Measurements from ENCODE around the gene ITIH3. TPM values are rescaled to one million over a fixed set of nuclear protein-coding genes. Genes with fewer than 3 reads are reported as not detected.
A peak's percentile ranks its signal among the peaks of the same experiment; 100 is the strongest.

ITIH3 gene
- total RNA-seq, 1 experiment from 2014 or later = not detected

DNA sequence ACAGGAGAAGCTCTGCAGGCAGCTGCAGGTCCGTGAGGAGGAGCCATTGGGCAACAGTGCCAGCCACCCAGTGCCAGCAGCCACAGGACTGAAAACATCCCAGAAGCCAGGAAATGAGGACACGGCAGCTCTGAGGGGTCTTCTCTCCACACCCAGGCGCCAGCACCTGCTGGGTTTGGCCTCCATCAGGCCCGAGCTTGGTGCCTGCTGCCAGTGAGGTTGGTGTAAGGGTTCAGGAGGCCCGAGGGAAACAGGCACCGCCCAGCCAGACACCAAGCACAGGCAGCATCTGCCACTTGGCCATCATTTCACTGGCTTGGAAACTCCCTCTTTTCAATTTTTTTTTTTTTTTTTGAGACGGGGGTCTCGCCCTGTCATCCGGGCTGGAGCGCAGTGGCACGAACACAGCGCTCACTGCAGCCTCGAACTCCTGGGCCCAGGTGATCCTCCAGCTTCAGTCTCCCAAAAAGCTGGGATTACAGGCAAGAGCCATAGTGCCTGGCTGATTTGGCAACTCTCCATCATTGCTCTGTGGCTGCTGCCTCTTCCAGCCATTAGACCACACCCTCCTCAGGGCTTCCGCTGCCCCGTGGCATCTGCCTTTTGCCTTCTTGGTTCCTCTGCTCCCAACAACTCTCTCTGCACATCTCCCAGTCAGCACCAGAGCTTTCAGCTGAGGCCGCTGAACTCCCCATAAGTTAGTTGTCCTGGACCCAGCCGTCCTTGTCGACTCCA is 1.5 kb upstream of the ITIH3 start:
- intact Hi-C loops (cut with micrococcal nuclease) = no loop called here
- no peaks in the 10 kb centered on the region for H3K9me3 Mint-ChIP-seq (ENCODE audit: unreplicated experiment)
- ChIA-PET POLR2A (interaction anchor here (0.5 kb wide), 1 partner anchor 44 kb away, joined by 3 read pairs; no protein-coding TSS in a partner anchor), CTCF (interaction anchor here (0.8 kb wide), 1 partner anchor 243 kb away, joined by 3 read pairs; no protein-coding TSS in a partner anchor)
- peak; percentile 7 for DNase-seq (ENCODE audit: unreplicated experiment)
- H3K36me3 Mint-ChIP-seq (ENCODE audit: insufficient read depth, unreplicated experiment) = no peaks in the 10 kb centered on the region
- TF ChIP-seq, protein P1, sequence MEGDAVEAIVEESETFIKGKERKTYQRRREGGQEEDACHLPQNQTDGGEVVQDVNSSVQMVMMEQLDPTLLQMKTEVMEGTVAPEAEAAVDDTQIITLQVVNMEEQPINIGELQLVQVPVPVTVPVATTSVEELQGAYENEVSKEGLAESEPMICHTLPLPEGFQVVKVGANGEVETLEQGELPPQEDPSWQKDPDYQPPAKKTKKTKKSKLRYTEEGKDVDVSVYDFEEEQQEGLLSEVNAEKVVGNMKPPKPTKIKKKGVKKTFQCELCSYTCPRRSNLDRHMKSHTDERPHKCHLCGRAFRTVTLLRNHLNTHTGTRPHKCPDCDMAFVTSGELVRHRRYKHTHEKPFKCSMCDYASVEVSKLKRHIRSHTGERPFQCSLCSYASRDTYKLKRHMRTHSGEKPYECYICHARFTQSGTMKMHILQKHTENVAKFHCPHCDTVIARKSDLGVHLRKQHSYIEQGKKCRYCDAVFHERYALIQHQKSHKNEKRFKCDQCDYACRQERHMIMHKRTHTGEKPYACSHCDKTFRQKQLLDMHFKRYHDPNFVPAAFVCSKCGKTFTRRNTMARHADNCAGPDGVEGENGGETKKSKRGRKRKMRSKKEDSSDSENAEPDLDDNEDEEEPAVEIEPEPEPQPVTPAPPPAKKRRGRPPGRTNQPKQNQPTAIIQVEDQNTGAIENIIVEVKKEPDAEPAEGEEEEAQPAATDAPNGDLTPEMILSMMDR (IDR thresholded peaks at IDR 0.05; ENCODE audit: unreplicated experiment) = no peak
- BruUV-seq (replicated peaks) = no TSS peak
- no peaks in the 10 kb centered on the region for H3K27me3 Mint-ChIP-seq (ENCODE audit: insufficient read depth, unreplicated experiment)
- peaks cover 6% of the 10 kb centered on the region for H3K4me1 Mint-ChIP-seq (ENCODE audit: insufficient read depth, unreplicated experiment)
- H3K4me3 Mint-ChIP-seq (ENCODE audit: unreplicated experiment) = no peak overlapping the region
- H3K27ac Mint-ChIP-seq (ENCODE audit: low read depth, unreplicated experiment) = no peak overlapping the region

DNA sequence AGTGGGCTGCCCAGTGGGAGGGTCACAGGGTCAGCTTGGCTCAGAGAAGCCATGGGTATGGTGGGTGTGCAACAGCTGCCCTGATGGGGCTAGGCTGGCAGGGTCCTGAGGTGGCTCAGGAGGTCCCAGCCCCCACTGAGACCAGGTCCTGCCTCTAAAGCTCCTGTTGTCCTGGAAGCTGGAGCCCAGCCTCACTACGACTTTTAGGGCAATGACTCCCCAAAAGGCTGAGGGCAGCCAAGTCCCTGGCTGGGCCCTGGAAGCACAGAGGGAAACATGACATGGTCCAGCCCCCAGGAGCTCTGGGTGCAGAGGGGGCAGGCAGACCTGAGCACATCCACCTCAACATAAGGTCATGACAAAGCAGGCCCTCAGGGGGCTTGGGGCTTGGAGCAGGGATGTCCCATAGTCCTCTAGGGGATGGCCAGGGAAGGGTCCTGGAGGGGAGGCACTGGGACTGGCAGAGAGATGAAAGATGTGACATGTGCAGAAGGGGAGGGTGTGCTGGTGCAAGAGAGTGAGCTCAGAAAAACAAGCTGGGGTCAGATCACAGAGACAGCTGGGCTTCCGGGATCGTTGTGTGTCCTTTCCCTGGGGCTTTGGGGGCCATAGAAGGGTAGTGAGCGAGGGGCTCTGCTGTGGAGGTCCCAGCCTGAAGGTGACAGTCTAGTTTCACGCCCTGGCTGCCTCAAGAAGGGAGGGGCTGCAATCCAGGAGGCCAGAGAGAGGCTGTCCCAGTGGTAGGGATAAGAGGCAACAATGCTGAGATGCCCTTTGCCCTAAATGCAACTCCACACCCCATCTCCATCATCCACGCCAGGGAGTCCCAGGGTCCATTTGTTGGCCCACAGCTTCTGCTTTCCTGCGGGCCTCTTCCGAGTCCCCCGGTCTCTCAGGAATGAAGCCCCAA is 639 bp upstream of the ITIH3 start:
- Mint-ChIP-seq H3K9me3 (ENCODE audit: unreplicated experiment) (no peaks in the 10 kb centered on the region), H3K27me3 (ENCODE audit: insufficient read depth, unreplicated experiment) (no peaks in the 10 kb centered on the region), H3K4me3 (ENCODE audit: unreplicated experiment) (no peak overlapping the region), H3K27ac (ENCODE audit: low read depth, unreplicated experiment) (no peak overlapping the region), H3K36me3 (ENCODE audit: insufficient read depth, unreplicated experiment) (no peaks in the 10 kb centered on the region), H3K4me1 (ENCODE audit: insufficient read depth, unreplicated experiment) (peaks cover 11% of the 10 kb centered on the region)
- ChIA-PET POLR2A (interaction anchor here (0.6 kb wide), 2 partner anchors 18 to 158 kb away, joined by 3 to 7 read pairs; no protein-coding TSS in a partner anchor), CTCF (no interaction called here)
- no peak for DNase-seq (ENCODE audit: unreplicated experiment)
- TF ChIP-seq, protein P1 (IDR thresholded peaks at IDR 0.05; ENCODE audit: unreplicated experiment) = no peak
- intact Hi-C loops (cut with micrococcal nuclease) = no loop called here
- no TSS peak for BruUV-seq (replicated peaks)

DNA sequence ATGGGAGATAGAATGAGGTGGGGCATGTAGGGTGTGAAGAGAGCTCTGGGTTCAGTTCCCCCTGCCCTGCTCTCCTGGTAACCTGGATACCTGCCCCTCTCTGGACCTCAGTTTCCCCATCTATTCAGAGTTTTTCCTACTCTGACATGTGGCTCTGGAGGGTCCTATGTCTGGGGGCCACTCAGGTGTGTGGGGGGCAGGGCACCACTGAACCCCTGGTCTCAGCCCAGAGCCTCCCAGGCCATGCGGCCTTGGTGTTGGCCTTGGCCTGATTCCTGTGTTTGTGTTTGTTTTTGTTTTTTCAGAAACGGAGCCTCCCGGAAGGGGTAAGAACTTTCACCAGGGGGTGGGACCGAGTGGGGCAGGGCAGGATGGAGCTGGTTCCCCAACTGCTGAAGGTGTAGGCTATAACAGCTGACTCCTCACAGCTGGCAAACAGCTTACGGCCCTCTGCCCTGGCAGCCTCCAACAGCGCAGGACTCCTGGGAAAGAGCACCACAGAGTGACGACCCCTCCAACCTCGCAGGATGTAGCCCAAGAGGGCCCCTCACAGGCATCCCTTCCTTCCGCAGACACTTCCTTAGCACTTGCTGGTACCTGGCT is 803 bp downstream of the ITIH3 start:
- intact Hi-C loops (cut with micrococcal nuclease) = no loop called here
- Mint-ChIP-seq H3K27ac (ENCODE audit: low read depth, unreplicated experiment) (no peak overlapping the region), H3K4me3 (ENCODE audit: unreplicated experiment) (no peak overlapping the region), H3K36me3 (ENCODE audit: insufficient read depth, unreplicated experiment) (no peaks in the 10 kb centered on the region), H3K4me1 (ENCODE audit: insufficient read depth, unreplicated experiment) (peaks cover 23% of the 10 kb centered on the region), H3K9me3 (ENCODE audit: unreplicated experiment) (no peaks in the 10 kb centered on the region), H3K27me3 (ENCODE audit: insufficient read depth, unreplicated experiment) (no peaks in the 10 kb centered on the region)
- ChIA-PET CTCF (interaction anchor here (0.6 to 1.0 kb wide), 3 partner anchors 21 to 272 kb away, joined by 3 to 5 read pairs (median 4); no protein-coding TSS in a partner anchor), POLR2A (no interaction called here)
- no TSS peak for BruUV-seq (replicated peaks)
- TF ChIP-seq, protein P1 (IDR thresholded peaks at IDR 0.05; ENCODE audit: unreplicated experiment) = no peak
- DNase-seq (ENCODE audit: unreplicated experiment) = no peak

Measured in MCF 10A (cell line).